GM12801 (cell line): ENCODE results near the gene HIPK2.

Experiments
- CTCF ChIP-seq: IDR thresholded peaks from one replicate; pipeline ENCODE4 v1.5.1; 2011; ENCODE audit warnings: control low read depth; ENCODE audit not compliant: insufficient read length; ENCODE audit errors: extremely low read depth

Gene HIPK2

GRCh38 chr7:139594911-139595476 lies 182.8 kb downstream of the HIPK2 start:
- no peak for TF ChIP-seq CTCF

- no peak for TF ChIP-seq CTCF
Observed at GRCh38 chr7:139594090-139594489, 183.7 kb downstream of the HIPK2 start.

- no peak for TF ChIP-seq CTCF
Observed at GRCh38 chr7:139592801-139593461, 184.9 kb downstream of the HIPK2 start.

GRCh38 chr7:139591550-139592195 lies 186.1 kb downstream of the HIPK2 start:
- TF ChIP-seq CTCF, result no peak

GRCh38 chr7:139589474-139589873 lies 188.3 kb downstream of the HIPK2 start:
- TF ChIP-seq CTCF, result no peak

GRCh38 chr7:139588632-139589031 lies 189.2 kb downstream of the HIPK2 start:
- TF ChIP-seq CTCF, result no peak

- no peak for TF ChIP-seq CTCF
Observed at GRCh38 chr7:139587535-139587934, 190.3 kb downstream of the HIPK2 start.
